IMR-90 (cell line): Measurements from ENCODE around the gene PIP5K1B. TPM values are rescaled to one million over a fixed set of nuclear protein-coding genes. Genes with fewer than 3 reads are reported as not detected.

Source experiments
- ATAC-seq: fragments of 200-7000 bp; cut with Tn5 transposase; 2 replicates; pipeline ENCODE4 v1.9.1; 2020; ENCODE audit warnings: low read depth, mild to moderate bottlenecking, moderate library complexity
- BruUV-seq: library from RNA; stranded (reverse); fragments of 400-500 nt; replicated peaks from 2 replicates; lab custom pipeline; 2021; lab: Mats Ljungman, UMichigan
- CTCF ChIA-PET: fragments of 300-600 bp; formaldehyde crosslinking; extraction: SDS; loops from one replicate; lab custom pipeline; 2021; ENCODE audit warnings: antibody characterized with exemption; lab: Yijun Ruan, JAX
- POLR2A ChIA-PET: fragments of 300-600 bp; sonication (Branson Sonifier 250); formaldehyde crosslinking; loops from one replicate; lab custom pipeline; 2022; ENCODE audit warnings: antibody characterized with exemption; ENCODE audit not compliant: unreplicated experiment; lab: Charles Lee
- DNase-seq: peaks from one replicate; pipeline ENCODE4 v3.0.0; 2013
- H2AFZ ChIP-seq: replicated peaks from 2 replicates; pipeline ENCODE3; 2013; ENCODE audit warnings: low read length, mild to moderate bottlenecking; ENCODE audit not compliant: poor library complexity
- H2AK5ac ChIP-seq: 2 replicates; pipeline ENCODE4 v1.6.1; 2013; ENCODE audit warnings: low read depth, low read length, inconsistent platforms
- H2AK9ac ChIP-seq: replicated peaks from 2 replicates; pipeline ENCODE3; 2013; ENCODE audit warnings: mild to moderate bottlenecking, low read depth, low read length, moderate library complexity; ENCODE audit not compliant: poor library complexity
- H2BK120ac ChIP-seq: 2 replicates; pipeline ENCODE4 v1.6.1; 2013; ENCODE audit warnings: low read depth, low read length, inconsistent platforms
- H2BK15ac ChIP-seq: 3 replicates; pipeline ENCODE4 v1.6.1; 2013; ENCODE audit warnings: low read depth, low read length, inconsistent platforms
- H2BK20ac ChIP-seq: 2 replicates; pipeline ENCODE4 v1.6.1; 2013; ENCODE audit warnings: low read depth, mild to moderate bottlenecking, inconsistent platforms, low read length, moderate library complexity
- H2BK5ac ChIP-seq: 2 replicates; pipeline ENCODE4 v1.6.1; 2013; ENCODE audit warnings: mild to moderate bottlenecking, low read depth, low read length, inconsistent platforms; ENCODE audit not compliant: poor library complexity, severe bottlenecking
- H3K14ac ChIP-seq: replicated peaks from 2 replicates; pipeline ENCODE4 v1.6.1; 2013; ENCODE audit warnings: low read depth, low read length, inconsistent platforms
- H3K18ac ChIP-seq: 2 replicates; pipeline ENCODE4 v1.6.1; 2013; ENCODE audit warnings: low read depth, low read length, control low read depth
- H3K23ac ChIP-seq: 2 replicates; pipeline ENCODE4 v1.6.1; 2013; ENCODE audit warnings: low read depth, low read length, inconsistent platforms
- H3K27ac ChIP-seq: 2 replicates; pipeline ENCODE4 v1.5.1; 2013; ENCODE audit warnings: mild to moderate bottlenecking, control low read depth, low read length; ENCODE audit not compliant: insufficient read depth
- H3K27me3 ChIP-seq: 2 replicates; pipeline ENCODE4 v1.6.1; 2013; ENCODE audit warnings: low read length; ENCODE audit not compliant: control insufficient read depth, insufficient read depth
- H3K36me3 ChIP-seq: 2 replicates; pipeline ENCODE4 v1.6.1; 2013; ENCODE audit warnings: low read length, mixed read lengths; ENCODE audit not compliant: control insufficient read depth, insufficient read depth
- H3K4ac ChIP-seq: 2 replicates; pipeline ENCODE4 v1.6.1; 2013; ENCODE audit warnings: low read depth, low read length, inconsistent platforms
- H3K4me1 ChIP-seq: 2 replicates; pipeline ENCODE4 v1.6.1; 2013; ENCODE audit warnings: low read length, mixed read lengths; ENCODE audit not compliant: control insufficient read depth, insufficient read depth
- H3K4me2 ChIP-seq: 2 replicates; pipeline ENCODE4 v1.6.1; 2013; ENCODE audit warnings: low read depth, mild to moderate bottlenecking, control low read depth, low read length, moderate library complexity
- H3K4me3 ChIP-seq: 2 replicates; pipeline ENCODE4 v1.5.1; 2013; ENCODE audit warnings: low read depth, mild to moderate bottlenecking, control low read depth, low read length, moderate library complexity; ENCODE audit not compliant: insufficient read depth
- H3K56ac ChIP-seq: 2 replicates; pipeline ENCODE4 v1.6.1; 2013; ENCODE audit warnings: low read length, inconsistent platforms; ENCODE audit not compliant: insufficient read depth; ENCODE audit errors: extremely low read depth
- H3K79me1 ChIP-seq, 2 experiments: 2 replicates each; pipeline ENCODE4 v1.6.1; 2013; ENCODE audit warnings: low read length in 2 of 2, inconsistent platforms in 1 of 2, low read depth in 1 of 2
- H3K9ac ChIP-seq: 2 replicates; pipeline ENCODE4 v1.6.1; 2013; ENCODE audit warnings: low read depth, low read length, control low read depth
- H3K9me1 ChIP-seq: 2 replicates; pipeline ENCODE4 v1.6.1; 2013; ENCODE audit warnings: low read length, inconsistent platforms; ENCODE audit not compliant: insufficient read depth
- H3K9me3 ChIP-seq: 2 replicates; pipeline ENCODE4 v1.6.1; 2013; ENCODE audit warnings: low read length; ENCODE audit not compliant: control insufficient read depth, insufficient read depth
- H4K20me1 ChIP-seq: 2 replicates; pipeline ENCODE4 v1.6.1; 2013; ENCODE audit warnings: low read length, inconsistent platforms; ENCODE audit not compliant: insufficient read depth
- H4K5ac ChIP-seq: 2 replicates; pipeline ENCODE4 v1.6.1; 2013; ENCODE audit warnings: mild to moderate bottlenecking, low read depth, low read length, control low read depth
- H4K8ac ChIP-seq, 2 experiments: 2 replicates each; pipeline ENCODE4 v1.6.1; 2013; ENCODE audit warnings: low read depth in 2 of 2, low read length in 2 of 2, control low read depth in 1 of 2, inconsistent platforms in 1 of 2
- H4K91ac ChIP-seq: 2 replicates; pipeline ENCODE4 v1.6.1; 2013; ENCODE audit warnings: low read depth, low read length, inconsistent platforms; ENCODE audit not compliant: insufficient read depth
- BHLHE40 ChIP-seq: fragments of 150-350 bp; IDR thresholded peaks from 2 replicates; pipeline ENCODE4 v1.6.1; 2016; ENCODE audit warnings: mild to moderate bottlenecking, low read depth, low read length
- CEBPB ChIP-seq: IDR thresholded peaks from 2 replicates; pipeline ENCODE4 v1.6.1; 2012; ENCODE audit warnings: low read depth, low read length, improper control_type of control experiment
- CHD1 ChIP-seq: IDR thresholded peaks from 2 replicates; pipeline ENCODE4 v1.6.1; 2012; ENCODE audit warnings: low read depth, low read length, improper control_type of control experiment
- NFE2L2 ChIP-seq: fragments of 150-350 bp; IDR thresholded peaks from 2 replicates; pipeline ENCODE4 v1.6.1; 2016; ENCODE audit warnings: low read depth, mild to moderate bottlenecking, low read length
- RAD21 ChIP-seq: IDR thresholded peaks from 2 replicates; pipeline ENCODE4 v1.6.1; 2012; ENCODE audit warnings: low read length, improper control_type of control experiment
- RCOR1 ChIP-seq: IDR thresholded peaks from 2 replicates; pipeline ENCODE4 v1.6.1; 2012; ENCODE audit warnings: mild to moderate bottlenecking, low read length, improper control_type of control experiment; ENCODE audit not compliant: insufficient replicate concordance
- RFX5 ChIP-seq: IDR thresholded peaks from 2 replicates; pipeline ENCODE4 v1.8.0; 2012; ENCODE audit warnings: low read depth, mild to moderate bottlenecking, low read length, moderate library complexity
- USF2 ChIP-seq: fragments of 150-350 bp; IDR thresholded peaks from 2 replicates; pipeline ENCODE4 v1.6.1; 2017; ENCODE audit warnings: mild to moderate bottlenecking, antibody characterized with exemption, low read length, low read depth
- WGBS, 2 experiments: methylation state at CpG; one replicate each; pipeline versions ENCODE4 v1.1.5 to v1.1.7; 2013; ENCODE audit warnings: missing lambda C conversion rate in 2 of 2; ENCODE audit not compliant: insufficient read length in 1 of 2; ENCODE audit errors: extremely low coverage in 2 of 2; 5-methylcytosine and 5-hydroxymethylcytosine counted together
- dilution Hi-C: fragments of 300-500 bp; cut with HindIII; formaldehyde crosslinking; loops from one replicate; pipeline ENCODE4 v1.14.3; 2018; ENCODE audit warnings: low sequenced_read_pairs; ENCODE audit not compliant: unreplicated experiment
- in situ Hi-C: fragments of 300-500 bp; cut with MboI; formaldehyde crosslinking; loops from 3 replicates; pipeline ENCODE4 v1.14.3; 2019; ENCODE audit warnings: low sequenced_read_pairs, inconsistent platforms, mixed read lengths
- intact Hi-C: fragments of 100-400 bp; cut with micrococcal nuclease; formaldehyde crosslinking; loops from 2 replicates; pipeline ENCODE4 v1.10.0; 2022
- polyA plus RNA-seq, 3 experiments: library from polyadenylated mRNA; depleted of rRNA; stranded (reverse); fragments of >200 nt; gene quantifications; 2 replicates each; pipeline ENCODE4 v1.2.3, GENCODE V29; 2012; ENCODE audit warnings: low replicate concordance in 1 of 3
- total RNA-seq: library from RNA; depleted of rRNA; stranded (reverse); fragments of >200 nt; gene quantifications from 2 replicates; pipeline ENCODE4 v1.2.3, GENCODE V29; 2012
- TF ChIP-seq, protein P1 (sequence below): fragments of 150-350 bp; IDR thresholded peaks from 2 replicates; pipeline ENCODE4 v1.6.1; 2016; ENCODE audit warnings: low read depth, mild to moderate bottlenecking, low read length, moderate library complexity, borderline replicate concordance

The PIP5K1B gene
- total and polyA plus RNA-seq, 2 of the 4 experiments (the other 2 are of a cell fraction) = not detected

DNA sequence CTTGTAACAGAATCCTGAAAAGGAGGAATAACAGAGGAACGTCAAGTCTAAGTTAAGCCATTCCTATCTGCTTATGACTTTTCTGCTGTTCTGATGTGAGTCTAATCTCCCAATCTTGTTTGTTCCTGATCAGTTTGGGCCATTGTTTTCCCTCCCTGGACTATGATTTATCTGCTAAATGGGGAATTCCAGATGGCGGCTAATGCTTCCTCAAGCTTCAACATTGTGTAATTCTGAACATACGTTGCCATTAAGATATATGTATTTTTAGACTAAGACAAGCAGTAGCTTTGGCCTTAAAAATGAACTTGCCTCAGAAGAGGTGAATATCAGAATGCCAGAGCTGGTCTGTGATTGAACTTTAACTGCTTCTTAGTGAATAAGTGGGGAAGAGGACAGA, 166.2 kb downstream of the PIP5K1B start:
- Histone ChIP-seq H4K5ac (no peak overlapping the region), H3K9me3 (no peaks in the 10 kb centered on the region), H2BK20ac (no peak overlapping the region), H2BK120ac (no peak overlapping the region), H3K4me2 (no peak overlapping the region), H3K18ac (no peak overlapping the region), H3K9me1 (no peaks in the 10 kb centered on the region), H3K4me1 (no peaks in the 10 kb centered on the region), H3K27ac (no peak overlapping the region), H2AK5ac (no peak overlapping the region), H2BK15ac (no peak overlapping the region), H3K79me1 (no peaks in the 10 kb centered on the region), H4K8ac (no peak overlapping the region), H3K56ac (no peak overlapping the region), H4K91ac (no peak overlapping the region), H2AK9ac (no peak overlapping the region), H2AFZ (no peak overlapping the region), H3K14ac (no peak overlapping the region), H2BK5ac (no peak overlapping the region), H3K4ac (no peak overlapping the region), H3K9ac (no peak overlapping the region), H3K27me3 (no peaks in the 10 kb centered on the region; the same call in 1 of the 2 replicates), H3K36me3 (no peaks in the 10 kb centered on the region), H3K23ac (no peak overlapping the region), H4K20me1 (no peaks in the 10 kb centered on the region), H3K4me3 (no peak overlapping the region)
- CTCF ChIA-PET = no interaction called here
- dilution Hi-C loops = no loop called here
- no peak for ATAC-seq
- no TSS peak for BruUV-seq
- in situ Hi-C loops = no loop called here
- DNase-seq = no peak
- TF ChIP-seq CEBPB (no peak), BHLHE40 (no peak), RAD21 (no peak), RFX5 (no peak), USF2 (no peak), CHD1 (no peak), NFE2L2 (no peak), RCOR1 (no peak)
- TF ChIP-seq, protein P1, sequence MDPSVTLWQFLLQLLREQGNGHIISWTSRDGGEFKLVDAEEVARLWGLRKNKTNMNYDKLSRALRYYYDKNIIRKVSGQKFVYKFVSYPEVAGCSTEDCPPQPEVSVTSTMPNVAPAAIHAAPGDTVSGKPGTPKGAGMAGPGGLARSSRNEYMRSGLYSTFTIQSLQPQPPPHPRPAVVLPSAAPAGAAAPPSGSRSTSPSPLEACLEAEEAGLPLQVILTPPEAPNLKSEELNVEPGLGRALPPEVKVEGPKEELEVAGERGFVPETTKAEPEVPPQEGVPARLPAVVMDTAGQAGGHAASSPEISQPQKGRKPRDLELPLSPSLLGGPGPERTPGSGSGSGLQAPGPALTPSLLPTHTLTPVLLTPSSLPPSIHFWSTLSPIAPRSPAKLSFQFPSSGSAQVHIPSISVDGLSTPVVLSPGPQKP = no peak
- POLR2A ChIA-PET = no interaction called here
- WGBS, 2 experiments = no CpG with 5 or more reads among the region's 3 CpGs
- intact Hi-C loops = loop anchor here (2.0 kb wide), 1 partner anchor 20 kb away; no protein-coding TSS in a partner anchor
